CD4-positive, alpha-beta T cell treated with Interleukin-4 for 1 hour (primary cell): ENCODE measurements around the gene THSD7B.

Experiments
- DNase-seq, 2 donors: peaks; one replicate each; pipeline ENCODE4 v3.0.0-alpha.2; 2020 to 2022

Gene THSD7B

DNA sequence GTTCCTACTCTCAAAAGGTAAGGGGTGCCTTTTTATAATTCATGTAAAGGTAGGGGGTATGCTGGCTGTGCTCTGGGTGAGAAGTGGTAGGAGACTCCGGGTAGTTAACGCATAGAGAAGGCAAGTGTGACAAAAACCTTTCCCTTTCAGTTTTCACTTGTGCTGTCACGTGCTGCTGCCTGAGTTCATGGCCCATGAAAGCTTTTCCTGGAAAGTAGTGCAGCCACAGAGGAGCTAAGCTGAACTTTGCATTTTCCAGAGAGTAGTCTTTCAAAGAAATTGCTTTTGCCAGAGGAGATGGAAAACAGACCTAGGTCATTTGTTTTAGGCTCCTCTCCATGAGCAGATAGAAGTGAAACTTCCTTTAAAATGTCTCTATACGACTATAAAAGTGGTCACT is 44.7 kb downstream of the THSD7B start:
- DNase-seq = no peak

GRCh38 chr2:136818839-136819238 is 53.5 kb downstream of the THSD7B start:
- DNase-seq = no peak

GRCh38 chr2:136823291-136823690 is 57.9 kb downstream of the THSD7B start:
- DNase-seq = no peak

- no peak for DNase-seq
These were observed 62.8 kb downstream of the THSD7B start for GRCh38 chr2:136828162-136828561.

GRCh38 chr2:136828774-136829173 is 63.4 kb downstream of the THSD7B start:
- no peak for DNase-seq

- DNase-seq = no peak
These were observed 79.2 kb downstream of the THSD7B start for GRCh38 chr2:136844546-136844945.

DNA sequence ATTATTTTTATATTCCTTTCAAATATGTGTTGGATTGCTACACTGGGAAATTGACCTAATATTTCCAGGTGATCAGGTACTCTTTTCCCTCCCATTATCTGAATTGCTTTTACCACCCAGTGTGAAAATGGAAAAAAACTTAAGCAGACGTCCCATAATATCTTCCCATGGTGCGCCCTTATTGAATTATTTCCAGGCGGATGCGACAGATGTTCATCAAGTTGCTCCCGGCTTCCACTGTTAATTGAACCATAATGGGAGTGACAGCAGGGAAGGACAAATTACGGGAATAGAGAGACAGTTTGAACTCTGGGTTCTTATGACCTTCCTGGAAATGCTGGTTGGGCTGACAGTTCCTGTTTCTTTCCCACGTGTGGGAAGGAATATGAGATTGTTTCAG is 93.3 kb downstream of the THSD7B start:
- DNase-seq = no peak

- no peak for DNase-seq
These were observed 95.2 kb downstream of the THSD7B start for GRCh38 chr2:136860443-136860958.

DNA sequence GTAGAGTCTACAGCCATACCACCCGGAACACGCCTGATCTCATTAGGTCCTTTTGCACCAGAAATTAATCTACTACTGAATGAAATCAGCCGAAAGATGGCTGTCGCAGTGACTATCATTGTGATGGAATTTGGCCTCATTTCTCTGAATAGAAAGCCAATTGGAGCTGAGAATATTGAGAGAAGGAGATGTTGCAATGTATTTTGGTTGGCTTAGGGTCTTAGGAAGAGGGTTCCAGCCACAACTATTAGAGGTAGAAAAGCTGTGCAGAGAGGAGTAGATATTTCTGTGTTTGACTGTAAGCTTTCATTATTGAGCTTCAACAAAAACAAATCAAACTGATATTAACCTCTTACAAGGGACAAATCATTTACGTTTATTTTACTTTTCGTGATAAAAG is 98.1 kb downstream of the THSD7B start:
- DNase-seq = no peak

DNA sequence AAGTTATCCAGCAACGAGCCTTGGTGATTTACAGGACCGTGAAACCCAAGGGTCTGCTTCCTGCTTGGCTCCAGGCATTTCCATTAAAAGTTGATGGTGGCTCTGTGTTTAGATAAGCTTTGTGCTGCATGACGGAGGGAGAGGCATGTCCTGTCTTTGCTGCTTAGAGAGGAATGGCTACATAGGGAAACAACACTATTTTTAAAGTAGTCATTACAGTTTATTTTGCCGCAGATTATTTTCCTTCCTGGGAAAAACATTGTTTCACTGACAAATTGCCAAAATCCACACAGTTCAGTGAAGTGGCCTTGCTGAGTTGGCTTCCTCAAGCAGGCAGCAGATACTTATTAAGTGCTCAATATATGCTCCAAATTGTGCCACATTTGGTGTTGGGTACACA is 98.5 kb downstream of the THSD7B start:
- DNase-seq = no peak

- DNase-seq = no peak
These were observed 106.1 kb downstream of the THSD7B start for GRCh38 chr2:136871424-136871823.

DNA sequence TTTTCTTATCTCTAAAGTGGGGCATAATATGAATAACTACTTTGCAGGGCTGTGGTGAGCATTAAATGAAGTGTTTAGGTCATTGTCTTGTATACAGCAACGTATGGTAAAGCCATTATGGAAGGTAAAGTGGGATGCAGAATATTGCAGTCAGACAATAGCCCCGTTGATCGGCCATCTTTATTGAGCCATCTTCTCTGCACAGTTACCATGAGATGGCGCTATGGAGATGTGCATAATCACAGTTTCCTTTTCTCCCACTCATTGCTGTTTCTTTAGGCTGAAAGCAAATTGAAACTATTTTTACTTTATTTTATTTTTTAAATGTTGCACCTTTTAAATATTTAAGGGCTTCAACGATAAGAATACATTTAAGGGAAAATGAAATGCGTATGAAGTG is 108.9 kb downstream of the THSD7B start:
- DNase-seq = no peak

- DNase-seq = no peak
These were observed 125.8 kb downstream of the THSD7B start for GRCh38 chr2:136891100-136891499.

- no peak for DNase-seq
These were observed 128.8 kb downstream of the THSD7B start for GRCh38 chr2:136894007-136894634.

DNA sequence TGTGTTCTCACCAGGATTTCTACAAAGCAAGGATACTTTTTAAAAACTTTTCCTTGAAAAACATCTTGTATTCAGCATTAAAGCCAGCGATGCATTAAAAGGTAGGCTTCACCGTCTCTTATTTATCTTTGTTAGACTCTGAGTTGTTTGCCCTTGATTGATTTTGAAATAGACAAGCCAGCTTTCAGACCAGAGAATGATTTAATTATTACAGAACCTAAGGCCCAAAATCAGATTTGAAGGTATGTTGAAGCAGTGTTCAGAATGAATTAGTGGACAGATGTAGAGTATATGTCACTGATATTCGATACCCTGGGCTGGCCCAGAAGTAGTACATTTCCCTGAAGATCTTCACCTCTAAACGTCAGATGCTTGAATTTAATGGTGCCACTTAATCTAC is 136.4 kb downstream of the THSD7B start:
- DNase-seq = no peak

- DNase-seq = no peak
These were observed 140.4 kb downstream of the THSD7B start for GRCh38 chr2:136905779-136906178.

GRCh38 chr2:136909777-136910176 is 144.4 kb downstream of the THSD7B start:
- DNase-seq = no peak

DNA sequence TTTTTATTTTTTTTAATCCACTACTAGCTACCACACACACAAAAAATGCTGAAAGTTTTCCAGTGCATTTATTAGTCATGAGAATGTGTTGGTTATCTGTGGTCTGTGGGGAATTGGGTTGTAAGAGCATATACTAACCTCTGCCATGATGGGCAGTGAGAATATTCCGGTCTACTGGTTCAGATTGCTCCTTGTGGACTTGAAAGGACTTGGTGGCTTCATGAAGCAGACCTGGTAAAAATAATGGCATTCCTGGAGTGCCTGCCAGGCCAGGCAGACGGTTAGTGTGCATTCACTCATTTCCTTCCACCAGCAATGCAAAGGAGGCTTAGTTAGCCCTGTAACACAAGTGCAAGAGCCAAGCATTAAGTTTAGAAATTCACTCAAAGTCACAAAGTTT is 150.8 kb downstream of the THSD7B start:
- no peak for DNase-seq

DNA sequence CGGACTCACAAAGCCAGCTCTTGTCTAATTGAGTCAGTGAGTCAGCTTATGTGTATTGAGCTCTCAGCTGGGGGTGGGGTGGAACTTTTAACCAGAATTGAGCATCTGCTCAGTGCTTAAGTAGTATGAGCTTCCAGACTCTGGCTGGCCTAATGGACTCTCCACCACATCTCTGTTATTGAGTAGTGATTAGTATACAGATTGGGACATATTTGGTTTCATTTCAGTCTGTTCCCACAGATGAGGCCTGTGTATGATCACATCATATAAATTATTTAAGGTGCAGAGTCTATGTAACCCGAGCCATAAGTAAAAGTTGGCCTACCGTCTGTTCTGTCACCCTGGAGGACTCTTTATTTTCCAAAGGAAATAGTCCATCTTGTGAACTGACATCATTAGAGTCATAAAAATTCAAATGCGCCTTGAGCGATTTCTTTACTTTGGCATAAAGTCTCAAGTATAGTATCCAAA is 152.1 kb downstream of the THSD7B start:
- no peak for DNase-seq

DNA sequence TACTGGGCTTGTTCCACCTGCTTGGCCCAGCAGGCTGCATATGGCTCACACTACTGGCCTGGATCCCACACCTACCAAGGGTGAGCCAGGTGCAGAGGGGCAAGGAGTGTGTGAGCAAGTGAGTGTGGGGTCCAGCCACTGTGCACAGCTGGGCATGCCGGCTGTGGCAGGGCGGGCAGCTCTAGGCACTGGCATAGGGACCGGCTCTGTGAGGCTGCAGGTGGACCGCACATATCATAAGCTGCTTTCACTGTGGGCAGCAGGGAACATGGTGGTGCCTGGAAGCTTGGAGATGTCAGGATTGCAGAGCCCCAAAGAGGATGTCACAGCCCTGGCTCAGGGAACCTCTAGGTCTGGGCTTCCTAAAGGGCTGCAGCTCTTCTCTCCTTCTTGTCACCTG is 154.3 kb downstream of the THSD7B start:
- no peak for DNase-seq

DNA sequence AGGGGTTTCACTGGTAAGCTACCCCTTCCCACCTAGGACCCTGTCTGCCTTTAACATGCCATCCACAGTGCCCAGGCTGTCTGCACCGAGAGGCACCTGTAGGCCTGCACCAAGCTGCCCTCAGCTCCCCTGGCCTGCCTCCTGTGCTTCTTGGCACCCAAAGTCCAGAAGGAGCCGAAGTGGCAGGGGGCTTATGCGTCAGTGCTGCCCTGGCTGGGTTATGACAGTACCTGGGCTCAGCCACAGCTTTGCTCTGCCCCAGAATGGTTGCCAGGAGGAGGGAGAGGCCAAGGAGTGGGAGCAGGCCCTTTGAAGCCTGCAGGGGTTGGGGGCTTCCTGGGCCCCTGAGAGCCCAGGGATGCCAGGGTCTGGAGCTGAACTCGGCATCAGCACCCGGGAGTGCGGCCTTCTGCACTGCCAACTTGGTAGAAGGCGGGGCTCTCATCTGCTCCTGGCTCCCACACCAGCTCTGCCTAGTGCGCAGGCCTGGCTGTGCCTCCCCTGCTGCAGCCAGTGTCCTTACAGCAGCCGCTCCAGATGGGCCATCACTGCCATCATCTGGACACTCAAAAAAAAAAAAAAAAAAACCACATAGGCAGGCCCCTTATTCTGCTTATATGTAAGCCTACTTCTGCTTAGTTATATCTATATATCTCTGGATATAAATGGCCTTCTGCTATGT is 155.4 kb downstream of the THSD7B start:
- no peak for DNase-seq

- DNase-seq = no peak
These were observed 161.8 kb downstream of the THSD7B start for GRCh38 chr2:136927156-136927555.

GRCh38 chr2:136929531-136929930 is 164.2 kb downstream of the THSD7B start:
- no peak for DNase-seq

- no peak for DNase-seq
These were observed 167.4 kb downstream of the THSD7B start for GRCh38 chr2:136932700-136933099.

DNA sequence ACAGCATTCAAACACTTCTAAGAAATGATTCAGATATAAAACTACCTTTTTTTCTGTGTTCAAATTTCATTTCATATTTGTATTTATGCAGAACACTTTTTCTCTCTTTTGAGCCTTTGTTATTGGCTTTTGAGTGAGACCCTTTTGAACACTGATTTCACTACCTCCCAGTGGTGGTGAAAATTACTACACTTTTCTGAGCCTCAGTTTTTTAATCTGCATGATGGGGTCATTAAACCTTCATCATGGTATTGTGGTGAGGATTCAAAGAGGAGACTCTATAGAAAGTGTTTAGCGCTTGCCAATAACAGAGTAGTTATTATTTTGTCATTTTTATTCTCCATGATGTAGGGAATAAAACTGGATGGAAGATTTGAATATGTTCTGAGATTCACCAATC is 169.8 kb downstream of the THSD7B start:
- DNase-seq = no peak
